Occipital lobe (tissue), 2 donors: Measurements from ENCODE around the gene CHAF1A. TPM values are rescaled to one million over a fixed set of nuclear protein-coding genes. Genes with fewer than 3 reads are reported as not detected.

Experiments used
- DNase-seq: peaks from one replicate; lab custom pipeline; 2025; lab: John Stamatoyannopoulos, UW
- total RNA-seq: library from RNA; depleted of rRNA; stranded (reverse); fragments of >200 nt; gene quantifications from one replicate; pipeline ENCODE4 v1.2.3, GENCODE V29; 2014

The CHAF1A gene
- total RNA-seq, 1 donor from 2014 or later = 6.2 TPM

DNA sequence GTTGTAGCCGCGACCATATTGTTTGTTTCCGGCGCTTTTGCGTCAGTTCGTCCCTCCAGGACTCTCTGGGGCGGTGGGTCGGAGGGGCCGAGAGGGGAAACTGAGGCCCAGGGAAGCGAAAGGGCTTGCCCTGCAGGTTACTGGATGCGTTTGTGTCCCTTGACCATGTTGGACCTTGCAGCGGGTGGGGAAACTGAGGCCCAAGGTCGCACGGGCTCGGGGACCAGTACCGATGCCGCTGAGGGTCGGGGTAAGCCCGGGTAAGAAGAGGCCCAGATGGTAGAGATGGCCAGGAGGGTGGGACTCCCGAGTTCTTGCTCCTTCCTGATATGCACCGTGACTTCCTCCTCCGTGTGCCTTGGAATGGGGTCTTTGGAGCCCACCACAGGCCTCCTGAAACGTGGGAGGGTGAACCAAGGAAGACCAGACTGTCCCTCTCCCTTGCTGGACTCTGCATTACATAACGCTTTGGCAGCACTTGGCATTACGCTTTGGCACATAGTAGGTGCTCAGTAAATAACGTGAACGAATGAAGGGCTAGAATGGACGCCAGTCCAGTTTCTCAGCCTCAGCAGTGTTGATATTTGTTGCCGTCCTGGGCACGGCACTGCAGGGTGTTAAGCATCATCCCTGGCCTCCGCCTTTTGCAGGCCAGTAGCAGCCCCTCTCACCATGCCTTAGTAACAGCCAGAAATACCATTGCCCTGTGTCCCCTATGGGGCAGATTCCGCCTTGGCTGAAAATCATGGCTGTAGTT, 743 bp downstream of the CHAF1A start:
- DNase-seq = no peak

DNA sequence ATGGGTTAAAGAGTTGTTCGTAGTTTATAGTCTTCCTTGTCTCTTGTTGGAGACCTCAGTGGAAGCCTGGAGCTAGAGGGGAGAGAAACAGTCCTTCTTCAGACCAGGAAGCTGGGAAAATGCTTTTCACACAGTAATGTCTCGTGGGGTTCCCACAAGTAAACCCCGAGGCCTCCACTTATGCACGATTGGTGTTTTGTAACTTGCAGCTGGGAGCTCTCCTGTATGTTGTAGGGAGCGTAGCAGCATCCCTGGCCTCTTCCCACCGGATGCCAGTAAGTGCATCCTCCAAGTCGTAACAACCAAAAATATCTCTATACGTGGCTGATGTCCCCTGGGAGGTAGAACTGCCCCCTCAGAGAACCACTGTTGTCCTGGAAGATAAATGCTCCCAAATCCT, 3.5 kb downstream of the CHAF1A start:
- DNase-seq = no peak

DNA sequence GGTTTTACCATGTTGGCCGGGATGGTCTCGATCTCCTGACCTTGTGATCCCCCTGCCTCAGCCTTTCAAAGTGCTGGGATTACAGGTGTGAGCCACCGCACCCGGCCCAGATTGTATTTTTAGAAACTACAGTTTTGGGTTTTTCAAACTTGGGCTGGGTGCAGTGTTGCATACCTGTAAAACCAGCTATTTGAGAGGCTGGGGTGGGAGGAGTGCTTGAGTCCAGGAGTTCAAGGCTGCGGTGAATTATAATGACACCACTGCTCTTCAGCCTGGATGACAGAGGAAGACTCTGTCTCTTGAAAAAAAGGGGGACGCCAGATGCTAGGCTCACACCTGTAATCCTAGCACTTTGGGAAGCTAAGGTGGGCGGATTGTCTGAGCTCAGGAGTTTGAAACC, 4.2 kb downstream of the CHAF1A start:
- no peak for DNase-seq

DNA sequence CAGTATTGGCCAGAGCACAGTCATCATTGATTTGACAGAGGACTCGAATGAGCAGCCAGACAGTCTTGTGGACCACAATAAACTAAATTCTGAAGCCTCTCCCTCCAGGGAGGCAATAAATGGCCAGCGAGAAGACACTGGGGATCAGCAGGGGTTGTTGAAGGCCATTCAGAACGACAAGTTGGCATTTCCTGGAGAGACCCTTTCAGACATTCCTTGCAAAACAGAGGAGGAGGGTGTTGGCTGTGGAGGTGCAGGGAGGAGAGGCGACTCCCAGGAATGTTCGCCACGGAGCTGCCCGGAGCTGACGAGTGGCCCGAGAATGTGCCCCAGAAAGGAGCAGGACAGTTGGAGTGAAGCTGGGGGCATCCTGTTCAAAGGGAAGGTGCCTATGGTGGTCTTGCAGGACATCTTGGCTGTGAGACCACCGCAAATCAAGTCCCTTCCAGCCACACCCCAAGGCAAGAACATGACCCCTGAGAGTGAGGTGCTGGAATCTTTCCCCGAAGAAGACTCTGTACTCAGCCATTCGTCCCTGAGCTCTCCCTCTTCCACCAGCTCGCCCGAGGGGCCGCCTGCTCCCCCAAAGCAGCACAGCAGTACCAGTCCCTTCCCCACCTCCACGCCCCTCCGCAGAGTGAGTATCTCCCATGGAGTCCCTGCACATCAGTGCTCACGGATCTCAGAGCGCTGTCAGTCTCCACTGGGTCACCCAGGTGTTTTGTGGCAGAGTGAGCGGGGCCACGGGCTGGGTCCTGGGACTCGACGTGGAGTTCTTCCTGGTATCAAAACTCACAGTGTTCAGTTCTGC, 6.9 kb downstream of the CHAF1A start:
- DNase-seq = no peak

DNA sequence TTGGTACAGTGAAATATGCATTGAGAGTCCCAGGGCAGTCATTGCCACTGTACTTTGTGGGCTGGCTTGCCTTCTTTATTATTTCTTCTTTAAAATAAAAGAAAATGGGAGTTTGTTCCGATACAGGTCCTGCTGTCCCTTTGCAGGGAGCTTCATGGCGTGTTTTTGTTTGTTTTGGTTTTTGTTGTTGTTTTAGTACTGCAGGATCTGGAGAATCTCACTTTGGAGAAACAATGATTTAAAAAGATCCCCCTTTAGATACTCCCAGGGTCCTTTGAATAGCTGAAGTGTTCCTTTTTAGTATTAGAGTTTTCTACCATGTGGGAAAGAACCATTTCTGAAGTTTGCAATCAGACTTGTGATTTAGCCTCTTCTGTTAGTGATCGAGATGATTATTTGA, 11.1 kb downstream of the CHAF1A start:
- no peak for DNase-seq

- no peak for DNase-seq
Observed at GRCh38 chr19:4414144-4414799, 11.8 kb downstream of the CHAF1A start.

DNA sequence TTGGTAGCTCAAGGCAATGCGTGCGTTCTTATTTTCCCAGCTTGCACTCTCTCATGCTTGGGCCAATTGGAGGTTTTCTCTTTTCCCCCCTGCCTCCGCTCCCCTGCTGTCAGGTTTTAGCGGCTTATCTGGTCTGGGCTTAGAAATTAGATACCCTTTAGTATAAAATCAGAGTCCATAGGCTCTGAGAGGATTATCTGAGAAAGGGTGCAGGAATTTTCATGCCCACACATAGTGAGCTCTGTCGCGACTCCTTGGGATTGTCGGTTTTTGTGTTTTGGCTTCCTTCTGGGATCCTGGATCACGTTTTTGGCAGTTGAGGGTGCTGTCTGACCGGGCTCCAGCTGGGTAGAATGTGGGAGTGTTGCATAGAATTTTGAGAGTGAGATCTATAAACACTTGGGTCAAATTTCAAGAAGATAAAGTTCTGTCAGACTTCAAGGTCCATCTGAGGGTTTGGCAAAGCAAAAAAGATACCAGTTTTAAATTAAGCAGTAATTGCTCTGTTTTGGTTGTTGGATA, 12.4 kb downstream of the CHAF1A start:
- no peak for DNase-seq

GRCh38 chr19:4415352-4415751, 12.9 kb downstream of the CHAF1A start:
- peak; percentile 34 for DNase-seq

GRCh38 chr19:4416268-4416667, 13.8 kb downstream of the CHAF1A start:
- DNase-seq = no peak

DNA sequence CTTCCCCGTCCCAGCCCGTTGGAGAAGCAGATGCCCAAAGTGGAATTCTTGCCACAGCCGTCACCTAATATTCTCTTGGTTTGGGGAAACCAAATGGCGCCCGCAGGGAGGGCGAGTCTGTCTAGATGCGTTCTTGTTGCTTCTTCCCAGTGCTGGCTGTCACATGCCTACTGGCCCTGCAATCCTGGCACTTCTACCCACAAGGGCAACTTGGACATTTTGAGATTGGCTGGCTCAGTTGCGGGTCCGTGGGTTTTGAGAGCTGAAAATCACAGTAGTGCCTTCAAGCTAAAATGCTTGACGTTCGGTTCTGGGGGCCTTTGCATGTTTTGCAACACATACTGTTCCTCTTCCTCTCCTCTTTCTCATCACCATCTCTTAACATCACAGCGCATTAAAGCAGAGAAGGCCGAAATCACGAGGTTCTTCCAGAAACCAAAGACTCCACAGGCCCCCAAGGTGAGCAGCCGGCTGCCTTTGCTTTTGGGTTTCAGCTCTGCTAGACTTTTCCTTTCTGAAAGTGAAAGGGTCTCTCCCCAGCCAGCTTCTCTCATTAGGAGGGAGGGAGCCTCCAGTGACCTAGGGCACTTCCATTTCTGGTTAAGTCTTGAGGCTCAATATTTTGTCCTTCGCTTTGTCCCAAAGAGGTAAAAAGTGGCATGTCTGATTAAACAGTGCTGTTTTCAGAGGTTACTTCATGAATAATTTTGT, 21.1 kb downstream of the CHAF1A start:
- no peak for DNase-seq

DNA sequence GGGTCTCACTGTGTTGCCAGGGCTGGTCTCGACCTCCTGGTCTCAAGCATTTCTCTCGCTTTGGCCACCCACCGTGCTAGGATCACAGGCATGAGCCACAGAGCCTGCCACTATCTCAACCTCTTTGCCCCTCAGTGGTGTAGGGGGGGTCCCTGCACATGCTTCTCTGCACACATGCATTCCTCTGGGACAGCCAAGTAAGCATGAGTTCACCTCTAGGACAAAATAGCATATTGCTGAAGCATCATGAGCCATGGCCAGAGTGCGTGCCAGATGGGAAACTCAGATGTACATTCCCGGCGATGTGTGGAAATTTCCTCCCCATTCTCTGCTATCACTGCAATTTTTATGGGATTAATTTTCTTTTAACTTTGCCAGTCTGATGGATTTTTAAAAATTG, 23.1 kb downstream of the CHAF1A start:
- no peak for DNase-seq

- no peak for DNase-seq
Observed at GRCh38 chr19:4428326-4428975, 26.0 kb downstream of the CHAF1A start.

- peak; percentile 22 for DNase-seq
Observed at GRCh38 chr19:4429256-4429655, 26.8 kb downstream of the CHAF1A start.

DNA sequence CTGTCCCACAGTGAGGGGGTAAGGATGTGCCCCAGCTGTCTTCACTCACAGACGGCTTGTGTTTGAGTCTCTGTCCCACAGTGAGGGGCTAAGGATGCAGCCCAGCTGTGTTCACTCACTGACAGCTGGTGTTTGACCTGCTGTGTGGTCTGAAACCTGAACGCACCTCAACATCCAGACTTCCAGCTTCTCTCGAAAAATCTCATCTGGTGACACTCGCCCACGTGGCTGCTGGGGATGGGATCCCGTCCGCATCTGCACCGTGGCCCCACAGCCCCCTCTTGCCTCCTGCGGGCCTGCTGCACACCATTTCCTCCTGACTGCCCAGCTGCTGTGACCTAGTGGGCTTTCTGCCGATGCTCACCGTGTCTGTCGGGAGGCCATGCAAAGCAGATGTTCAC, 27.3 kb downstream of the CHAF1A start:
- no peak for DNase-seq

- DNase-seq = no peak
Observed at GRCh38 chr19:4430760-4431159, 28.3 kb downstream of the CHAF1A start.

DNA sequence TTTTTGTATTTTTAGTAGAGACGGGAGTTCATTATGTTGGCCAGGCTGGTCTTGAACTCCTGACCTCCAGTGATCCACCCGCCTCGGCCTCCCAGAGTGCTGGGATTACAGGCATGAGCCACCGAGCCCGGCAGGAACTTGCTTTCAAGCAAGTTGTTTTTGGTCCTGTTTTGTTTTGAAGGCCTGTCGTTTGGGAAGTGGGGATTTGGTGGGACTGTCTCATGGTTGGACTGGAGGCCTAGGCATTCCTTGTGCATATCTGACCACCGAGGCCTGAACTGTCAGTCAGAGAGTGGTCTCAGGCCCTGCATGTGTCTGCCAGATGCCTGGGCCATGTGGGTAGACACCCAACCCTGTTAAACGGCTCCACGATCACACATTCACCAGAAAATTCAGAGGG, 28.9 kb downstream of the CHAF1A start:
- DNase-seq = no peak

DNA sequence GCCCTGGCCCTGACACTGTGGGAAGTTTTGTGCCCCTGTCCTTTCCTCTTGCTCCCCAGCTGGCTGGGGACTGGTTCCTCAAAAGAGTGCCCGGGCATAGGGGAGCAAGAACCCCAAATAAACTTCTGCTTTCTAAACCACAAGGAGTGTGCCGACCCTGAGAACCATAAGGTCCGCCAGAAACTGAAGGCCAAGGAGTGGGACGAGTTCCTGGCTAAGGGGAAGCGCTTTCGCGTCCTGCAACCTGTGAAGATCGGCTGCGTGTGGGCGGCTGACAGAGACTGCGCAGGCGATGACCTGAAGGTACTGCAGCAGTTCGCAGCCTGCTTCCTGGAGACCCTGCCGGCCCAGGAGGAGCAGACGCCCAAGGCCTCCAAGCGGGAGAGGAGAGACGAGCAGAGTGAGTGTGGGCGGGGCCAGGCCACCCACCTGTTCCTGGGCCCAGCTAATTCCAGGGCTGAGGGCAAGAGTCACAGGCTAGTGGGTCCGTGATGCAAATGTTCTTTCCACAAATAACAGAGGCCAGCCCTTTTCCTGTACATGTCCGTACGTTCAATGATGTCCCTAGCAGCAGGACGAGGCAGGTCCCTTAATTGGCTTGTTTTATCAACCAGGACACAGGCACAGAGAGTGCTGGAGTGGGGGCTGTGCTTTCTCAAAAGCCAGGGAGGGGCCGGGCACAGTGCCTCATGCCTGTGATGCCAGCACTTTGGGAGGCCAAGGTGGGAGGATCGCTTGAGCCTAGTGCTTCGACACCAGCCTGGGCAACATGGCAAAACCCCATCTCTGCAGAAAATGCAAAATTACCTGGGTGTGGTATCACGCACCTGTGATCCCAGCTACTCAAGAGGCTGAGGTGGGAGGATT, 29.6 kb downstream of the CHAF1A start:
- peak; percentile 36 for DNase-seq

DNA sequence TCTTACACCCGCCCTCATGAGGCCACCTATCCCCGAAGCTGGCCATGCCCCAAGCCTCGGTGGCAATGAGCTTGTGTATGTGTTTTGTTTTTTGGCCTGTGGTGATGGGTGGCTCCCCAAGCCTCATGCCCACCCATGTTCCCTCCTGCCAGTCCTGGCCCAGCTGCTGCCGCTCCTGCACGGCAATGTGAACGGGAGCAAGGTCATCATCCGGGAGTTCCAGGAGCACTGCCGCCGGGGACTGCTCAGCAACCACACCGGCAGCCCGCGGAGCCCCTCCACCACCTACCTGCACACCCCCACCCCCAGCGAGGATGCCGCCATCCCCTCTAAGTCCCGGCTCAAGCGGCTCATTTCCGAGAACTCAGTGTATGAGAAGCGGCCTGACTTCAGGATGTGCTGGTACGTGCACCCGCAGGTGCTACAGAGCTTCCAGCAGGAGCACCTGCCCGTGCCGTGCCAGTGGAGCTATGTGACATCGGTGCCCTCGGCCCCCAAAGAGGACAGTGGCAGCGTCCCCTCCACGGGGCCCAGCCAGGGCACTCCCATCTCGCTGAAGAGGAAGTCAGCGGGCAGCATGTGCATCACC, 30.6 kb downstream of the CHAF1A start:
- DNase-seq = no peak

DNA sequence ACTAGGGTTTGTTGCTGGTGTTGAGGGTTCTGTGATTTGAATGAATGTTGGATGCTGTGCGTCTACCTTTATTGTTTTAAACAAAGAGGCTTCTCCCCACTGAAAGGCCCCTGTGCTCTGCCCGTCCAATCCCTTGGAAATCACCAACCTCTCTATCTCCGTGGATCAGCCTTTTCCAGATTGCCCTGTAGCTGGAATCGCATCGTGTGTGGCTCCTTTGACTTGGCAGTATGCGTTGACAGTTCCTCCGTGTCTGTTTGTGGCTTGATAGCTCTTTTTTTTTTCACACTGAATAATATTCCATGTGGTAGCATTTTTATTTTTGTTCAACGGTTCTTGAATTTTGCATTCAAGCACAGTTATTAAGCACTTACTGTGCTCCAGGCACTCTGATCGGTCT, 32.0 kb downstream of the CHAF1A start:
- DNase-seq = no peak

GRCh38 chr19:4436231-4436630, 33.8 kb downstream of the CHAF1A start:
- no peak for DNase-seq
